HG03575 (cell line): ENCODE results near the gene GPR50.

Source experiments
- ATAC-seq: cut with Tn5 transposase; IDR thresholded peaks from one replicate; pipeline ENCODE4 v1.9.1; 2021; ENCODE audit not compliant: unreplicated experiment, insufficient number of reproducible peaks, low FRiP score; ENCODE audit errors: extremely low read depth

GPR50 gene

GRCh38 chrX:151176231-151176750 is at the start of gene GPR50:
GPR50 (plus strand) TSS chrX:151176584; CDS start chrX:151176722, 138 bp downstream.
- no peak for ATAC-seq

GRCh38 chrX:151132531-151132930 is 43.9 kb upstream of the GPR50 start:
- ATAC-seq = no peak

GRCh38 chrX:151151665-151152267 is 24.6 kb upstream of the GPR50 start:
- no peak for ATAC-seq

- ATAC-seq = no peak
Observed at GRCh38 chrX:151153086-151153485, 23.3 kb upstream of the GPR50 start.

- no peak for ATAC-seq
Observed at GRCh38 chrX:151153667-151154066, 22.7 kb upstream of the GPR50 start.

GRCh38 chrX:151155234-151155633 is 21.1 kb upstream of the GPR50 start:
- no peak for ATAC-seq

- no peak for ATAC-seq
Observed at GRCh38 chrX:151161690-151162089, 14.7 kb upstream of the GPR50 start.

GRCh38 chrX:151167791-151168345 is 8.5 kb upstream of the GPR50 start:
- no peak for ATAC-seq

- ATAC-seq = no peak
Observed at GRCh38 chrX:151169783-151170182, 6.6 kb upstream of the GPR50 start.

GRCh38 chrX:151174581-151175282 is 1.7 kb upstream of the GPR50 start:
- no peak for ATAC-seq

GRCh38 chrX:151175283-151176062 is 911 bp upstream of the GPR50 start:
- no peak for ATAC-seq

GRCh38 chrX:151177141-151178027 is 1.0 kb downstream of the GPR50 start:
- no peak for ATAC-seq

GRCh38 chrX:151178746-151179145 is 2.4 kb downstream of the GPR50 start:
- ATAC-seq = no peak

- ATAC-seq = no peak
Observed at GRCh38 chrX:151180400-151180799, 4.0 kb downstream of the GPR50 start.

GRCh38 chrX:151181088-151181487 is 4.7 kb downstream of the GPR50 start:
- no peak for ATAC-seq

GRCh38 chrX:151183233-151183753 is 6.9 kb downstream of the GPR50 start:
- no peak for ATAC-seq

- no peak for ATAC-seq
Observed at GRCh38 chrX:151183912-151184565, 7.7 kb downstream of the GPR50 start.

- ATAC-seq = no peak
Observed at GRCh38 chrX:151184705-151185104, 8.3 kb downstream of the GPR50 start.
